D341Med (cell line): ENCODE measurements around the gene BMERB1.

ENCODE experiments used
- DNase-seq: peaks from one replicate; pipeline ENCODE4 v3.0.0; 2012; ENCODE audit warnings: low spot score

Gene BMERB1

GRCh38 chr16:15498427-15499175 is 64.2 kb downstream of the BMERB1 start:
- no peak for DNase-seq

- no peak for DNase-seq
Measured at GRCh38 chr16:15502041-15502725, 67.8 kb downstream of the BMERB1 start.

- DNase-seq = no peak
Measured at GRCh38 chr16:15506441-15506840, 72.1 kb downstream of the BMERB1 start.

- no peak for DNase-seq
Measured at GRCh38 chr16:15507301-15507958, 73.0 kb downstream of the BMERB1 start.

- no peak for DNase-seq
Measured at GRCh38 chr16:15507959-15508627, 73.7 kb downstream of the BMERB1 start.

GRCh38 chr16:15509051-15509592 is 74.7 kb downstream of the BMERB1 start:
- DNase-seq = no peak

- peak; percentile 37 for DNase-seq
Measured at GRCh38 chr16:15509593-15510535, 75.5 kb downstream of the BMERB1 start.

- no peak for DNase-seq
Measured at GRCh38 chr16:15510992-15511391, 76.6 kb downstream of the BMERB1 start.

GRCh38 chr16:15511759-15512487 is 77.5 kb downstream of the BMERB1 start:
- DNase-seq = no peak

GRCh38 chr16:15513156-15513555 is 78.8 kb downstream of the BMERB1 start:
- no peak for DNase-seq

- no peak for DNase-seq
Measured at GRCh38 chr16:15515992-15516391, 81.6 kb downstream of the BMERB1 start.

- no peak for DNase-seq
Measured at GRCh38 chr16:15516609-15517008, 82.2 kb downstream of the BMERB1 start.

GRCh38 chr16:15517743-15518377 is 83.5 kb downstream of the BMERB1 start:
- no peak for DNase-seq

GRCh38 chr16:15518381-15519351 is 84.3 kb downstream of the BMERB1 start:
- no peak for DNase-seq

- no peak for DNase-seq
Measured at GRCh38 chr16:15519790-15520189, 85.4 kb downstream of the BMERB1 start.

GRCh38 chr16:15521390-15521757 is 87.0 kb downstream of the BMERB1 start:
- no peak for DNase-seq

- DNase-seq = no peak
Measured at GRCh38 chr16:15521758-15522509, 87.5 kb downstream of the BMERB1 start.

- no peak for DNase-seq
Measured at GRCh38 chr16:15523092-15523541, 88.7 kb downstream of the BMERB1 start.
